Prostate gland (tissue), 2 donors: Measurements from ENCODE around the gene MEDAG.

Experiments
- CTCF ChIP-seq, 4 experiments: fragments of 200-600 bp in 2 of 4; fragments of 450-650 bp in 2 of 4; sonication (generic) in 2 of 4; IDR thresholded peaks; 1 replicate in 3 of 4; 2 replicates in 1 of 4; pipeline ENCODE4 v1.5.1; 2016 to 2019; ENCODE audit warnings: antibody characterized with exemption in 4 of 4, mild to moderate bottlenecking in 2 of 4, moderate library complexity in 2 of 4
- POLR2A ChIP-seq: fragments of 450-650 bp; IDR thresholded peaks from one replicate; pipeline ENCODE4 v1.6.1; 2016; ENCODE audit warnings: antibody characterized with exemption, mild to moderate bottlenecking
- POLR2AphosphoS5 ChIP-seq: sonication (generic); formaldehyde crosslinking; IDR thresholded peaks from one replicate; pipeline ENCODE4 v1.6.1; 2017; ENCODE audit warnings: antibody characterized with exemption

GRCh38 chr13:30934381-30934780 is 28.3 kb downstream of the MEDAG start:
- no peak for TF ChIP-seq CTCF (IDR thresholded peaks at IDR 0.05)
- TF ChIP-seq POLR2A: no peak
- no peak for TF ChIP-seq POLR2AphosphoS5
